HG03439 (cell line): ENCODE data around the gene SLC28A3.

Experiments used
- ATAC-seq: cut with Tn5 transposase; IDR thresholded peaks from one replicate; pipeline ENCODE4 v1.9.1; 2021; ENCODE audit warnings: mild to moderate bottlenecking, moderate library complexity; ENCODE audit not compliant: unreplicated experiment

Gene SLC28A3

GRCh38 chr9:84300271-84300670 lies 40.3 kb downstream of the SLC28A3 start:
- ATAC-seq = no peak

- no peak for ATAC-seq
Observed at GRCh38 chr9:84297162-84297821, 43.3 kb downstream of the SLC28A3 start.

- ATAC-seq = peak; percentile 61
Observed at GRCh38 chr9:84296146-84296843, 44.3 kb downstream of the SLC28A3 start.

- no peak for ATAC-seq
Observed at GRCh38 chr9:84294241-84294950, 46.2 kb downstream of the SLC28A3 start.

- ATAC-seq = no peak
Observed at GRCh38 chr9:84293001-84293798, 47.4 kb downstream of the SLC28A3 start.

- no peak for ATAC-seq
Observed at GRCh38 chr9:84285381-84285780, 55.2 kb downstream of the SLC28A3 start.

GRCh38 chr9:84283946-84284345 lies 56.6 kb downstream of the SLC28A3 start:
- ATAC-seq = no peak

GRCh38 chr9:84278130-84278529 lies 62.4 kb downstream of the SLC28A3 start:
- no peak for ATAC-seq

GRCh38 chr9:84277646-84278045 lies 62.9 kb downstream of the SLC28A3 start:
- no peak for ATAC-seq

- ATAC-seq = no peak
Observed at GRCh38 chr9:84276741-84277140, 63.8 kb downstream of the SLC28A3 start.

- ATAC-seq = no peak
Observed at GRCh38 chr9:84271921-84272556, 68.5 kb downstream of the SLC28A3 start.

GRCh38 chr9:84271531-84271900 lies 69.0 kb downstream of the SLC28A3 start:
- ATAC-seq = peak; percentile 84

GRCh38 chr9:84270847-84271530 lies 69.6 kb downstream of the SLC28A3 start:
- no peak for ATAC-seq

GRCh38 chr9:84266087-84266561 lies 74.4 kb downstream of the SLC28A3 start:
- ATAC-seq = no peak

GRCh38 chr9:84264307-84265029 lies 76.1 kb downstream of the SLC28A3 start:
- ATAC-seq = no peak

- peak; percentile 54 for ATAC-seq
Observed at GRCh38 chr9:84261070-84261746, 79.3 kb downstream of the SLC28A3 start.

- no peak for ATAC-seq
Observed at GRCh38 chr9:84258371-84258770, 82.2 kb downstream of the SLC28A3 start.

- ATAC-seq = no peak
Observed at GRCh38 chr9:84255696-84256095, 84.9 kb downstream of the SLC28A3 start.

GRCh38 chr9:84254972-84255371 lies 85.6 kb downstream of the SLC28A3 start:
- no peak for ATAC-seq
